ENCODE measurements around the gene TPH2.

The TPH2 gene

DNA sequence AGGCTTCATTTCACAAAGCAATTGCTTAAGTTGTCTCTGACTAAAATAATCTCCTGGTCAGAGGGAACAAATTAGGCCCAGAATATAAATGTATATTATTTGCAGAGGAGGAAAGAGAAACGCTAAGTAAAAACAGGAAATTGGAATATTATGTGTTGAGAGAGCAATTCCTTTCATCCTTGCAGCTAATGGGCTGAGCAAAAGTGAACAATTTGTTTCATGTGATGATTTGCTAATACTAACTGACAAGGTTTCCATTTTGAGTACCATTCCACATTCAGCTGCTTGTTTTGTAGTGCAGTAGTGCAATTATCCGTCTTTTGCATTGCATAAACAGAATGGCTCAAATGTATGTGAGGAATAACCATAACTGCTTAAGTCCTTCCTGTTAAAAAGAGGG lies 103.2 kb downstream of the TPH2 start:
- TF ChIP-seq YY1 (IDR thresholded peaks at IDR 0.05; ENCODE audit: insufficient read depth, insufficient read length): no peak
- TF ChIP-seq SUZ12 (IDR thresholded peaks at IDR 0.05; ENCODE audit: extremely low read depth, insufficient read depth, insufficient read length): no peak
- no peak for TF ChIP-seq ZNF274 (IDR thresholded peaks at IDR 0.05; ENCODE audit: low read depth, low read length)
- H3K36me3 ChIP-seq (ENCODE audit: insufficient read depth, insufficient read length, low read length): no peaks in the 10 kb centered on the region
- DNase-seq (ENCODE audit: low read depth, low spot score): no peak
- no peaks in the 10 kb centered on the region for H3K4me1 ChIP-seq (ENCODE audit: insufficient read depth, insufficient read length)
- H3K9ac ChIP-seq (ENCODE audit: insufficient read length, low read depth): no peak overlapping the region
- H3K27me3 ChIP-seq (ENCODE audit: insufficient read depth, insufficient read length): no peaks in the 10 kb centered on the region
- peaks cover 16% of the 10 kb centered on the region for H3K9me3 ChIP-seq (ENCODE audit: insufficient read depth, low read length)
- no peak overlapping the region for H3K4me3 ChIP-seq (ENCODE audit: insufficient read length, low read depth)

DNA sequence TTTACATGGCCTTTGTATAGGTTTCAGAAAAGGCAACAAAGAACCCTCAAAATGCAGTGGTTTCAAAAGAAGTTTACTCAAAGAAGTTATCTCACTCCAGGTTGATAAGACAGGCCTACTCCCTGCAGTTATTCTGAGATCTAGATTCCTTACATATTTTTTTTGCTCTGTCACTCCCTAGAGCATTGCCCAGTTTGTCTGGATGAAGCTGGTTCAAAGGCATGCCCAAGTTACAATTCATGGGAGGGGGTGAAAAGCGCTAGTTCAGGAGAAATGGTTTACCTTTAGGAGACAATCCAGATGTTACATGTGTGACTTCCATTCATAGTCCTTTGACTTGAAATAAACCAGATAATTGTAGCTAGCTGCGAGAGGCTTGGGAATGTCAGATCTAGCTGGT lies 115.0 kb downstream of the TPH2 start:
- Histone ChIP-seq H3K9ac (ENCODE audit: insufficient read length, low read depth) (no peak overlapping the region), H3K36me3 (ENCODE audit: insufficient read depth, insufficient read length, low read length) (no peaks in the 10 kb centered on the region), H3K27me3 (ENCODE audit: insufficient read depth, insufficient read length) (no peaks in the 10 kb centered on the region), H3K4me1 (ENCODE audit: insufficient read depth, insufficient read length) (no peaks in the 10 kb centered on the region), H3K4me3 (ENCODE audit: insufficient read length, low read depth) (no peak overlapping the region), H3K9me3 (ENCODE audit: insufficient read depth, low read length) (no peaks in the 10 kb centered on the region)
- no peak for DNase-seq (ENCODE audit: low read depth, low spot score)
- no peak for TF ChIP-seq YY1 (IDR thresholded peaks at IDR 0.05; ENCODE audit: insufficient read depth, insufficient read length)

DNA sequence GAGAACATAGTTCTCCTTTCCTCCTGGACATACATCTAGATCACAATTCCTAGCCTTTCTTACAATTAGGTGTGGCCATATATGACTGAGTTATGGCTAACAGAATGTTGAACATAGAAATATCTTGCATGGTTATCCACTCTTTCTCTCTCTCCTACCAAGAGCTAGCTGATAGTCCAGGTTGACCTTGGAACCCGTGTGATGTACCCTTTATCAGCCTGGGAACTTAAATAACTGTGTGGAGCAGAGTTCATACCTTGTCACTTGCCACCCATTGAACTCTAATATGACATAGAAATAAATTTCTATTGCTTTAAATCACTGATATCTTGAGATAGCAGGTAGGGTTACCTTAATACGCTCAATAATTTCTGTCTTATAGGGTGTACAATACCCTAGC lies 115.9 kb downstream of the TPH2 start:
- no peaks in the 10 kb centered on the region for H3K4me1 ChIP-seq (ENCODE audit: insufficient read depth, insufficient read length)
- no peak overlapping the region for H3K4me3 ChIP-seq (ENCODE audit: insufficient read length, low read depth)
- no peak overlapping the region for H3K9ac ChIP-seq (ENCODE audit: insufficient read length, low read depth)
- TF ChIP-seq SUZ12 (IDR thresholded peaks at IDR 0.05; ENCODE audit: extremely low read depth, insufficient read depth, insufficient read length) (no peak), YY1 (IDR thresholded peaks at IDR 0.05; ENCODE audit: insufficient read depth, insufficient read length) (no peak), ZNF274 (IDR thresholded peaks at IDR 0.05; ENCODE audit: low read depth, low read length) (no peak)
- DNase-seq (ENCODE audit: low read depth, low spot score): no peak
- H3K9me3 ChIP-seq (ENCODE audit: insufficient read depth, low read length): no peaks in the 10 kb centered on the region
- H3K36me3 ChIP-seq (ENCODE audit: insufficient read depth, insufficient read length, low read length): no peaks in the 10 kb centered on the region
- no peaks in the 10 kb centered on the region for H3K27me3 ChIP-seq (ENCODE audit: insufficient read depth, insufficient read length)

DNA sequence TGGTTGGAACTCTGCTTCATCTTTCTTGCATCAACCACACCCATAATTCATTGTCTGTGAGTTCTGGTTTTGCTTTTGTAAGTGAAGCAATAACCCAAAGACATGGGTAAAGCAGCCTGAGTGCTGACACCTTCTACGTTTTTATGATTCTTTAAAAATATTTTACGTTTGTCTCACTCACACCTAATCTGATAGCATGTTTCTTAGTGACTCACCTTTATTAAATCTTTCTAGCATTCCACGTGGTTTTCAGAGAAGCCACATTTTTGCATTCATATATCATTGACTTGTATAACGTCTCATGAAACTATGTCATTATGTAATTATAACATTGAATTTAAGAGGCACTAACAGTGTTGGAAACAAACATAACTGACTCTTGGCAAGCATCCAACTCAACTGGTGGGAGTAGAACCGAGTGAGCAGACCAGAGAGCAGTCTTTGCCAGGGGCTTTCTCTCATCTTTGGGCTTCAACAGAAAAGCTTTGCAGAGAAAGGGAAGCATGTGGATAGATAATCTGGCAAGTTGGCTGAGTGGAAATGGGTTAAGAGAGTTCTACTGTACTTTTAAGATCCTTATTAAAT lies 118.8 kb downstream of the TPH2 start:
- no peaks in the 10 kb centered on the region for H3K36me3 ChIP-seq (ENCODE audit: insufficient read depth, insufficient read length, low read length)
- DNase-seq (ENCODE audit: low read depth, low spot score): no peak
- no peaks in the 10 kb centered on the region for H3K4me1 ChIP-seq (ENCODE audit: insufficient read depth, insufficient read length)
- H3K27me3 ChIP-seq (ENCODE audit: insufficient read depth, insufficient read length): no peaks in the 10 kb centered on the region
- H3K9me3 ChIP-seq (ENCODE audit: insufficient read depth, low read length): no peaks in the 10 kb centered on the region
- H3K9ac ChIP-seq (ENCODE audit: insufficient read length, low read depth): no peak overlapping the region
- H3K4me3 ChIP-seq (ENCODE audit: insufficient read length, low read depth): no peak overlapping the region
- TF ChIP-seq YY1 (IDR thresholded peaks at IDR 0.05; ENCODE audit: insufficient read depth, insufficient read length): no peak
- no peak for TF ChIP-seq ZNF274 (IDR thresholded peaks at IDR 0.05; ENCODE audit: low read depth, low read length)
- no peak for TF ChIP-seq SUZ12 (IDR thresholded peaks at IDR 0.05; ENCODE audit: extremely low read depth, insufficient read depth, insufficient read length)

DNA sequence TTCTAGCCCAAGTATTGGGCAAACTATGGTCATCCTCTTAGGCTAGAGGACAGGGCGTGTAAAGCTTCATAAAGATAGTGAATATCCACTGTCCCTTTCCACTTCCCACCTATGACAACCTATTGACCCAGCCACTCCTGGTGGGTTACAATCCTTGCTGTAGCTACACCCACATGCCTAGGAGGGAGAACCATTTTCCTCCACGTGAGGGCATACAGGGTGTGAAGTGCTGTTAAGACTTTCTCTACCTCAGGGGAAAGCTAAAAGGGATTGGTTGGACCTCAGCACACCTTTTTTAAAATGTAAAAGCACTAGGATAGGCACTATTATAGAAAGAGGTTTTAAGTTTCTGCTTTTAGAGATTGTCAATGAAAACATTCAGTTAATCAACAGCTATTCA lies 124.4 kb downstream of the TPH2 start:
- Histone ChIP-seq H3K4me1 (ENCODE audit: insufficient read depth, insufficient read length) (no peaks in the 10 kb centered on the region), H3K36me3 (ENCODE audit: insufficient read depth, insufficient read length, low read length) (no peaks in the 10 kb centered on the region), H3K9ac (ENCODE audit: insufficient read length, low read depth) (no peak overlapping the region), H3K27me3 (ENCODE audit: insufficient read depth, insufficient read length) (no peaks in the 10 kb centered on the region), H3K4me3 (ENCODE audit: insufficient read length, low read depth) (no peak overlapping the region), H3K9me3 (ENCODE audit: insufficient read depth, low read length) (no peaks in the 10 kb centered on the region)
- no peak for DNase-seq (ENCODE audit: low read depth, low spot score)
- TF ChIP-seq SUZ12 (IDR thresholded peaks at IDR 0.05; ENCODE audit: extremely low read depth, insufficient read depth, insufficient read length) (no peak), ZNF274 (IDR thresholded peaks at IDR 0.05; ENCODE audit: low read depth, low read length) (no peak), YY1 (IDR thresholded peaks at IDR 0.05; ENCODE audit: insufficient read depth, insufficient read length) (no peak)

DNA sequence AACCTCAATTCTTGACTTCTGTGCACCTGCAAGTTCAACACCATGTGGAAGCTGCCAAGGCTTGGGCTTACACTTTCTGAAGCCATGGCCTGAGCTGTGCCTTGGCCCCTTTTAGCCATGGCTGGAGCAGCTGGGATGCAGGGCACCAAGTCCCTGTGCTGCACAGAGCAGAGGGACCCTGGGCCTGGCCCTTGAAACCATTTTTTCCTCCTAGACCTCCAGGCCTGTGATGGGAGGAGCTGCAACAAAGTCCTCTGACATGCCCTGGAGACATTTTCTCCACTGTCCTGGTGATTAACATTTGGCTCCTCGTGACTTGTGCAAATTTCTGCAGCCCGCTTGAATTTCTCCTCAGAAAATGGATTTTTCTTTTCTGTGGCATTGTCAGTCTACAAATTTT lies 132.4 kb downstream of the TPH2 start:
- H3K4me1 ChIP-seq (ENCODE audit: insufficient read depth, insufficient read length): no peaks in the 10 kb centered on the region
- no peak for DNase-seq (ENCODE audit: low read depth, low spot score)

DNA sequence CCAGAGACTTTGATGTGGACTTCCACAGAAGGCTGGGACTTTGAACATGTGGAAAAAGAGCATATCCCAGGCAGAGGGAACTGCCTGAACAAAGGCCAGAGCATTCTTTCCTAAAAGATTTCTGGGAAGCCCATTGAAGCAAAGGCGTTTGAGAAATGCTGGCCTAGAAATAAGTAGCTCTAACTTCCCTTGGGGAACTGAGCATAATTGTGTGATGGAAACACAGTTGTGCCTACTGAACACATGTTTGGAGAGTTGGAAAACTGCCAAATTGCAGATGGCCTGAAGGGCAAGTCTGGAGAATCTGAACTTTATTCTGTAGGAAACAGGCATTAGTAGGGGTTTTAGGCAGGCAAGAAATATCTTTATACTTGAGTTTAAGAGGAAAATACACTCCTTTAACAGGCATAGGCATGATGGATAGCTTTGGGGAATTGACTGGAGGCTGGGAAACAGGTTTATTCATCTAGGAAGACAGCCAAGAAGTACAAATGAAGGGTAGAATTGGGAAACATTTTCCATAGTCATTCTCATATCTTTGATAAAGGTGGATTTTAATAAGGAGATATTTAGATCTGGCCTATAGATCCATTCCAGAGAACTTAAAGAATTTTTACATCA lies 134.1 kb downstream of the TPH2 start:
- no peaks in the 10 kb centered on the region for H3K27me3 ChIP-seq (ENCODE audit: insufficient read depth, insufficient read length)
- H3K4me1 ChIP-seq (ENCODE audit: insufficient read depth, insufficient read length): no peaks in the 10 kb centered on the region
- no peak overlapping the region for H3K9ac ChIP-seq (ENCODE audit: insufficient read length, low read depth)
- TF ChIP-seq SUZ12 (IDR thresholded peaks at IDR 0.05; ENCODE audit: extremely low read depth, insufficient read depth, insufficient read length) (no peak), ZNF274 (IDR thresholded peaks at IDR 0.05; ENCODE audit: low read depth, low read length) (no peak), YY1 (IDR thresholded peaks at IDR 0.05; ENCODE audit: insufficient read depth, insufficient read length) (no peak)
- H3K4me3 ChIP-seq (ENCODE audit: insufficient read length, low read depth): no peak overlapping the region
- H3K9me3 ChIP-seq (ENCODE audit: insufficient read depth, low read length): peaks cover 18% of the 10 kb centered on the region
- H3K36me3 ChIP-seq (ENCODE audit: insufficient read depth, insufficient read length, low read length): no peaks in the 10 kb centered on the region
- DNase-seq (ENCODE audit: low read depth, low spot score): no peak

More for the DNA sequence above, 132.4 kb downstream of the TPH2 start:
- Histone ChIP-seq H3K36me3 (ENCODE audit: insufficient read depth, insufficient read length, low read length) (no peaks in the 10 kb centered on the region), H3K4me3 (ENCODE audit: insufficient read length, low read depth) (no peak overlapping the region), H3K9ac (ENCODE audit: insufficient read length, low read depth) (no peak overlapping the region), H3K27me3 (ENCODE audit: insufficient read depth, insufficient read length) (no peaks in the 10 kb centered on the region), H3K9me3 (ENCODE audit: insufficient read depth, low read length) (peaks cover 18% of the 10 kb centered on the region)
- TF ChIP-seq ZNF274 (IDR thresholded peaks at IDR 0.05; ENCODE audit: low read depth, low read length) (no peak), YY1 (IDR thresholded peaks at IDR 0.05; ENCODE audit: insufficient read depth, insufficient read length) (no peak), SUZ12 (IDR thresholded peaks at IDR 0.05; ENCODE audit: extremely low read depth, insufficient read depth, insufficient read length) (no peak)
